GM12874 (cell line): ENCODE data around the gene CRYL1.

Experiments used
- TF ChIP-seq, protein P1 (sequence below): IDR thresholded peaks from 2 replicates; pipeline ENCODE4 v1.5.1; 2011; ENCODE audit warnings: low read depth, mild to moderate bottlenecking, control low read depth, low read length, moderate library complexity; ENCODE audit not compliant: insufficient read depth

Gene CRYL1

GRCh38 chr13:20391597-20392452 lies 133.8 kb downstream of the CRYL1 start:
- TF ChIP-seq, protein P1, sequence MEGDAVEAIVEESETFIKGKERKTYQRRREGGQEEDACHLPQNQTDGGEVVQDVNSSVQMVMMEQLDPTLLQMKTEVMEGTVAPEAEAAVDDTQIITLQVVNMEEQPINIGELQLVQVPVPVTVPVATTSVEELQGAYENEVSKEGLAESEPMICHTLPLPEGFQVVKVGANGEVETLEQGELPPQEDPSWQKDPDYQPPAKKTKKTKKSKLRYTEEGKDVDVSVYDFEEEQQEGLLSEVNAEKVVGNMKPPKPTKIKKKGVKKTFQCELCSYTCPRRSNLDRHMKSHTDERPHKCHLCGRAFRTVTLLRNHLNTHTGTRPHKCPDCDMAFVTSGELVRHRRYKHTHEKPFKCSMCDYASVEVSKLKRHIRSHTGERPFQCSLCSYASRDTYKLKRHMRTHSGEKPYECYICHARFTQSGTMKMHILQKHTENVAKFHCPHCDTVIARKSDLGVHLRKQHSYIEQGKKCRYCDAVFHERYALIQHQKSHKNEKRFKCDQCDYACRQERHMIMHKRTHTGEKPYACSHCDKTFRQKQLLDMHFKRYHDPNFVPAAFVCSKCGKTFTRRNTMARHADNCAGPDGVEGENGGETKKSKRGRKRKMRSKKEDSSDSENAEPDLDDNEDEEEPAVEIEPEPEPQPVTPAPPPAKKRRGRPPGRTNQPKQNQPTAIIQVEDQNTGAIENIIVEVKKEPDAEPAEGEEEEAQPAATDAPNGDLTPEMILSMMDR = no peak

GRCh38 chr13:20390526-20391175 lies 135.0 kb downstream of the CRYL1 start:
- TF ChIP-seq, protein P1 = no peak

GRCh38 chr13:20389696-20390525 lies 135.7 kb downstream of the CRYL1 start:
- TF ChIP-seq, protein P1 = no peak

DNA sequence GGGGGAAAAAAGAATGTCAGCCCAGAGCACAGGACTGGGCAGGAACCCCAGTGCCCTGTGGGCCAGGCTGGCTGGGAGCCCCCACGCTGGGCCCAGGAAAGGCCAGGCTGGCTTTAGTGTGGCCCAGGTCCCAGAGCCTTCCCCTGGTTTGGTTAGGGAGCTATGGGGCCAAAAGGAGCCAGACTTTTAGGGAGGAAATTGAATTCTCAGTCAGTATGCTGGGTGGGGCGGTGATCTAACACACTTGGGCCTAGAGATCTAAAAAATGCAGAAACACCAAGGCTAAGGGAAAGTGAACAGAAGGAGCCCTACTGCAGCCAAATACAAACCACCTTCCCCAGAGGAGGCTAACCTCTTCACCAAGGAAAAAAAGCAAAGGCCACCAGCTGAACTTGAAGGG lies 137.5 kb downstream of the CRYL1 start:
- TF ChIP-seq, protein P1 = no peak

- TF ChIP-seq, protein P1 = no peak
Measured at GRCh38 chr13:20387441-20387971, 138.2 kb downstream of the CRYL1 start.

DNA sequence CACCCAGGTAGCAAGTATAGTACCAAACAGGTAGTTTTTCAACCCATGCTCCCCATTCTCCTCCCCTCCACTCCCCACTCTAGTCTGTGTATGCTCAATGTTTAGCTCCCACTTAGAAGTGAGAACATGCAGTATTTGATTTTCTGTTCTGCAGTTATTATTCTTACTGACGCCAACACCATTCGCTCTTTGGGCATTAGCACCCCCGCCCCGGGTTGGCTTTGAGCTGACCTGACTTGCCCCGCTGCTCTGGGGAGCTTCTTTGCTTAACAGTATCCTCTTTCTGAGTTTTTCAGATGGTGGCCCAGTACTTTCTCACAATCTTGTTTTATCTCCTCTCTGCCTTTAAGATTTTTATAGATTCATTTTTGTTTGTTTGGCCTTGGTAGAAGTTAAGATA lies 138.7 kb downstream of the CRYL1 start:
- TF ChIP-seq, protein P1 = no peak

DNA sequence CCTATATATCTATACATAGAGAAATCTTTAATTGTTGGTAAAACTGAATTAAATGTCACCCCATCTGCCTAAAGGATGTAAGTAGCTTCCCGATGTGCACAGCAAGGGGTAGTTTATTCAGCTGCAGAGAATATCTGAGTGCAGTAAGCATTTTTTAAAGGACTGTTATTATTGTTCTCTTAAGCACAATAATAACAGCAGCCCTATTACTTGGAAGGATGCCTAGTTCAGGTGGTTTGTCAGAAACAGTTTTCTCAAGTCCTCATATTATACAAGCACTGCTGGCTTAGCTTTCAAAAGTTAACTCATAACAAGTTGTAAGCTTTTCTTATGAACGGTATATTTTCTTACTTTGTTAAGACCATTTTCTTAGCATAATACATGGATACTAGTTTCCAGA lies 142.6 kb downstream of the CRYL1 start:
- TF ChIP-seq, protein P1 = no peak
